Measurements from ENCODE around the gene TNFRSF6B.

The TNFRSF6B gene

DNA sequence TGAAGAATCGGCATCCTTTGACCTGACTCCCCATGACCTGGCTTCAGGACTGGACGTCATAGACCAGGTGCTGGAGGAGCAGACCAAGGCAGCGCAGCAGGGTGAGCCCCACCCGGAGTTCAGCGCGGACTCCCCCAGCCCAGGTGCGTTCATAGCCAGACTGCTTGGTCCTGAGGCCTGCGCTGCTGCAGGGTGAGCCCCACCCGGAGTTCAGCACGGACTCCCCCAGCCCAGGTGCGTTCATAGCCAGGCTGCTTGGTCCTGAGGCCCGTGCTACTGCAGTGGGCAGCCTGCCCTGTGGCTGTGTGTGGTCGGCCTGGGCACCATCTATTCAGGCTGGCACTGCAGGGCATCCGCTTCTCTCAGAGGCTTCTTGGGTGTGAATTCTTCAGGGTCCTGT, 22.5 kb upstream of the TNFRSF6B start (continued):
- TF ChIP-seq, protein P1, sequence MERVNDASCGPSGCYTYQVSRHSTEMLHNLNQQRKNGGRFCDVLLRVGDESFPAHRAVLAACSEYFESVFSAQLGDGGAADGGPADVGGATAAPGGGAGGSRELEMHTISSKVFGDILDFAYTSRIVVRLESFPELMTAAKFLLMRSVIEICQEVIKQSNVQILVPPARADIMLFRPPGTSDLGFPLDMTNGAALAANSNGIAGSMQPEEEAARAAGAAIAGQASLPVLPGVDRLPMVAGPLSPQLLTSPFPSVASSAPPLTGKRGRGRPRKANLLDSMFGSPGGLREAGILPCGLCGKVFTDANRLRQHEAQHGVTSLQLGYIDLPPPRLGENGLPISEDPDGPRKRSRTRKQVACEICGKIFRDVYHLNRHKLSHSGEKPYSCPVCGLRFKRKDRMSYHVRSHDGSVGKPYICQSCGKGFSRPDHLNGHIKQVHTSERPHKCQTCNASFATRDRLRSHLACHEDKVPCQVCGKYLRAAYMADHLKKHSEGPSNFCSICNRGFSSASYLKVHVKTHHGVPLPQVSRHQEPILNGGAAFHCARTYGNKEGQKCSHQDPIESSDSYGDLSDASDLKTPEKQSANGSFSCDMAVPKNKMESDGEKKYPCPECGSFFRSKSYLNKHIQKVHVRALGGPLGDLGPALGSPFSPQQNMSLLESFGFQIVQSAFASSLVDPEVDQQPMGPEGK (CRISPR knock-in tag; IDR thresholded peaks at IDR 0.05; ENCODE audit: borderline replicate concordance): no peak
- TF ChIP-seq SNAI2 (CRISPR knock-in tag; IDR thresholded peaks at IDR 0.05): no peak

DNA sequence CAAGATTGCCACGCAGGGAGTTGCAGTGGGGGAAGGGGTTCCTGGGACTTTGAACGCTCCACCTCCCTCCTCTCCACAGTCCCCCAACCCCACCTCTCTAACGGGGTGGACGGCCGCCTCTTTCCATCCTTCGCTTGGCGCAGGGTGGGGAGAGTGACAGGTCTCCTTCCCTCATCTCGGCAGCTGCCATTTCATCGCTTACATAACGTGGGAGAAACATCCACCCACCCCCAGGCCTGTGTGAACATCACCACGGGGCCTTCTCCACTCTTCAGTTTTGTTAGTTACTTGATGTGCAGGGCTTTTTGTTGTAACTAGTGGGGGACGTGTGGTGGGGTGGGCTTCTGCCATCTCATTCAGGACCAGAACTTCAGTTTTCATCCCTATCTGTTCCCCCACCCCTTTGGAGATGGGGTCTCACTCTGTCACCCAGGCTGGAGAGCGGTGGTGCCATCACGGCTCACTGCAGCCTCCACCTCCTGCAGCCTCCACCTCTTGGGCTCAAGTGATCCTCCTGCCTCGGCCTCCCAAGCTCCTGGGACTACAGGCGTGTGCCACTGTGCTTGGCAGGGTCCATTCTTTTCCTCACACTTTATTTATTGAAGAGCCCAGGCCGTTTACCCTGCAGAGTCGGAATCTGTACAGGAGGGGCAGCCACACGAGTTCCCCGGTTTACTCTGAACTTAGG, 20.6 kb upstream of the TNFRSF6B start:
- no peak for ATAC-seq
- TF ChIP-seq GLIS3 (CRISPR knock-in tag; IDR thresholded peaks at IDR 0.05) (no peak), PPARA (CRISPR knock-in tag; IDR thresholded peaks at IDR 0.05; ENCODE audit: borderline replicate concordance) (no peak), ZC3H10 (CRISPR knock-in tag; IDR thresholded peaks at IDR 0.05) (no peak), SNAI2 (CRISPR knock-in tag; IDR thresholded peaks at IDR 0.05) (no peak), BACH2 (CRISPR knock-in tag; IDR thresholded peaks at IDR 0.05; ENCODE audit: borderline replicate concordance) (no peak), CSDC2 (CRISPR knock-in tag; IDR thresholded peaks at IDR 0.05) (no peak), ZNF8 (CRISPR knock-in tag; IDR thresholded peaks at IDR 0.05) (no peak), OSR1 (CRISPR knock-in tag; IDR thresholded peaks at IDR 0.05) (no peak), ZNF70 (CRISPR knock-in tag; IDR thresholded peaks at IDR 0.05) (no peak), ARNTL (CRISPR knock-in tag; IDR thresholded peaks at IDR 0.05; ENCODE audit: borderline replicate concordance, low read depth) (no peak), TOX (CRISPR knock-in tag; IDR thresholded peaks at IDR 0.05; ENCODE audit: borderline replicate concordance) (no peak), TCF4 (CRISPR knock-in tag; IDR thresholded peaks at IDR 0.05; ENCODE audit: borderline replicate concordance) (no peak), ISL1 (CRISPR knock-in tag; IDR thresholded peaks at IDR 0.05) (no peak), ZFP3 (CRISPR knock-in tag; IDR thresholded peaks at IDR 0.05) (no peak), RARB (CRISPR knock-in tag; IDR thresholded peaks at IDR 0.05) (no peak), ZNF565 (CRISPR knock-in tag; conservative IDR thresholded peaks at IDR 0.05; ENCODE audit: low read depth) (no peak)
- TF ChIP-seq, protein P2, sequence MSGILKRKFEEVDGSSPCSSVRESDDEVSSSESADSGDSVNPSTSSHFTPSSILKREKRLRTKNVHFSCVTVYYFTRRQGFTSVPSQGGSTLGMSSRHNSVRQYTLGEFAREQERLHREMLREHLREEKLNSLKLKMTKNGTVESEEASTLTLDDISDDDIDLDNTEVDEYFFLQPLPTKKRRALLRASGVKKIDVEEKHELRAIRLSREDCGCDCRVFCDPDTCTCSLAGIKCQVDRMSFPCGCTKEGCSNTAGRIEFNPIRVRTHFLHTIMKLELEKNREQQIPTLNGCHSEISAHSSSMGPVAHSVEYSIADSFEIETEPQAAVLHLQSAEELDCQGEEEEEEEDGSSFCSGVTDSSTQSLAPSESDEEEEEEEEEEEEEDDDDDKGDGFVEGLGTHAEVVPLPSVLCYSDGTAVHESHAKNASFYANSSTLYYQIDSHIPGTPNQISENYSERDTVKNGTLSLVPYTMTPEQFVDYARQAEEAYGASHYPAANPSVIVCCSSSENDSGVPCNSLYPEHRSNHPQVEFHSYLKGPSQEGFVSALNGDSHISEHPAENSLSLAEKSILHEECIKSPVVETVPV (CRISPR knock-in tag; IDR thresholded peaks at IDR 0.05): no peak
- TF ChIP-seq, protein P3, sequence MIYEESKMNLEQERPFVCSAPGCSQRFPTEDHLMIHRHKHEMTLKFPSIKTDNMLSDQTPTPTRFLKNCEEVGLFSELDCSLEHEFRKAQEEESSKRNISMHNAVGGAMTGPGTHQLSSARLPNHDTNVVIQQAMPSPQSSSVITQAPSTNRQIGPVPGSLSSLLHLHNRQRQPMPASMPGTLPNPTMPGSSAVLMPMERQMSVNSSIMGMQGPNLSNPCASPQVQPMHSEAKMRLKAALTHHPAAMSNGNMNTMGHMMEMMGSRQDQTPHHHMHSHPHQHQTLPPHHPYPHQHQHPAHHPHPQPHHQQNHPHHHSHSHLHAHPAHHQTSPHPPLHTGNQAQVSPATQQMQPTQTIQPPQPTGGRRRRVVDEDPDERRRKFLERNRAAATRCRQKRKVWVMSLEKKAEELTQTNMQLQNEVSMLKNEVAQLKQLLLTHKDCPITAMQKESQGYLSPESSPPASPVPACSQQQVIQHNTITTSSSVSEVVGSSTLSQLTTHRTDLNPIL (CRISPR knock-in tag; IDR thresholded peaks at IDR 0.05; ENCODE audit: low read depth): no peak
- TF ChIP-seq, protein P4, sequence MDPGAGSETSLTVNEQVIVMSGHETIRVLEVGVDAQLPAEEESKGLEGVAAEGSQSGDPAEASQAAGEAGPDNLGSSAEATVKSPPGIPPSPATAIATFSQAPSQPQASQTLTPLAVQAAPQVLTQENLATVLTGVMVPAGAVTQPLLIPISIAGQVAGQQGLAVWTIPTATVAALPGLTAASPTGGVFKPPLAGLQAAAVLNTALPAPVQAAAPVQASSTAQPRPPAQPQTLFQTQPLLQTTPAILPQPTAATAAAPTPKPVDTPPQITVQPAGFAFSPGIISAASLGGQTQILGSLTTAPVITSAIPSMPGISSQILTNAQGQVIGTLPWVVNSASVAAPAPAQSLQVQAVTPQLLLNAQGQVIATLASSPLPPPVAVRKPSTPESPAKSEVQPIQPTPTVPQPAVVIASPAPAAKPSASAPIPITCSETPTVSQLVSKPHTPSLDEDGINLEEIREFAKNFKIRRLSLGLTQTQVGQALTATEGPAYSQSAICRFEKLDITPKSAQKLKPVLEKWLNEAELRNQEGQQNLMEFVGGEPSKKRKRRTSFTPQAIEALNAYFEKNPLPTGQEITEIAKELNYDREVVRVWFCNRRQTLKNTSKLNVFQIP (CRISPR knock-in tag; IDR thresholded peaks at IDR 0.05; ENCODE audit: borderline replicate concordance, low read depth): no peak
- TF ChIP-seq, protein P5, sequence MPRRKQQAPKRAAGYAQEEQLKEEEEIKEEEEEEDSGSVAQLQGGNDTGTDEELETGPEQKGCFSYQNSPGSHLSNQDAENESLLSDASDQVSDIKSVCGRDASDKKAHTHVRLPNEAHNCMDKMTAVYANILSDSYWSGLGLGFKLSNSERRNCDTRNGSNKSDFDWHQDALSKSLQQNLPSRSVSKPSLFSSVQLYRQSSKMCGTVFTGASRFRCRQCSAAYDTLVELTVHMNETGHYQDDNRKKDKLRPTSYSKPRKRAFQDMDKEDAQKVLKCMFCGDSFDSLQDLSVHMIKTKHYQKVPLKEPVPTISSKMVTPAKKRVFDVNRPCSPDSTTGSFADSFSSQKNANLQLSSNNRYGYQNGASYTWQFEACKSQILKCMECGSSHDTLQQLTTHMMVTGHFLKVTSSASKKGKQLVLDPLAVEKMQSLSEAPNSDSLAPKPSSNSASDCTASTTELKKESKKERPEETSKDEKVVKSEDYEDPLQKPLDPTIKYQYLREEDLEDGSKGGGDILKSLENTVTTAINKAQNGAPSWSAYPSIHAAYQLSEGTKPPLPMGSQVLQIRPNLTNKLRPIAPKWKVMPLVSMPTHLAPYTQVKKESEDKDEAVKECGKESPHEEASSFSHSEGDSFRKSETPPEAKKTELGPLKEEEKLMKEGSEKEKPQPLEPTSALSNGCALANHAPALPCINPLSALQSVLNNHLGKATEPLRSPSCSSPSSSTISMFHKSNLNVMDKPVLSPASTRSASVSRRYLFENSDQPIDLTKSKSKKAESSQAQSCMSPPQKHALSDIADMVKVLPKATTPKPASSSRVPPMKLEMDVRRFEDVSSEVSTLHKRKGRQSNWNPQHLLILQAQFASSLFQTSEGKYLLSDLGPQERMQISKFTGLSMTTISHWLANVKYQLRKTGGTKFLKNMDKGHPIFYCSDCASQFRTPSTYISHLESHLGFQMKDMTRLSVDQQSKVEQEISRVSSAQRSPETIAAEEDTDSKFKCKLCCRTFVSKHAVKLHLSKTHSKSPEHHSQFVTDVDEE (CRISPR knock-in tag; IDR thresholded peaks at IDR 0.05): no peak

DNA sequence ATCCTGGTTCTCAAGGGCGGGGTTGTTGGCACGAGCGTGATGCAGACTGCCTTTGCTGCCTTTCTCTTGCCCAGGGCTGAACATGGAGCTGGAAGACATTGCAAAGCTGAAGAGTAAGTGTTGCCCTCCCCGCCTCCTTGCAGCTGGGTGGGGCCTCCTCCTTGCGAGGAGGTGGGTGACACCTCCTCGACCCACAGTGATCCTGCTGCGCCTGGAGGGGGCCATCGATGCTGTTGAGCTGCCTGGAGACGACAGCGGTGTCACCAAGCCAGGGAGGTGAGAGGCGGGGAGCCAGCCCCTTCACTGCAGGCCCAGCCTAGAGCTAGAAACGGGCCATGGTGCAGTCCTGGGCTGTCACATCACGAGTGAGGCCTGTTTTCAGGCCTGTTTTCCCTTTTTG, 18.4 kb upstream of the TNFRSF6B start:
- no peak for ATAC-seq
- no peak for TF ChIP-seq ZNF565 (CRISPR knock-in tag; conservative IDR thresholded peaks at IDR 0.05; ENCODE audit: low read depth)
- no peak for TF ChIP-seq RARB (CRISPR knock-in tag; IDR thresholded peaks at IDR 0.05)
- TF ChIP-seq ZC3H10 (CRISPR knock-in tag; IDR thresholded peaks at IDR 0.05): no peak
- TF ChIP-seq, protein P1 (CRISPR knock-in tag; IDR thresholded peaks at IDR 0.05; ENCODE audit: borderline replicate concordance): no peak
- no peak for TF ChIP-seq GLIS3 (CRISPR knock-in tag; IDR thresholded peaks at IDR 0.05)
- TF ChIP-seq, protein P4 (CRISPR knock-in tag; IDR thresholded peaks at IDR 0.05; ENCODE audit: borderline replicate concordance, low read depth): no peak
- TF ChIP-seq ISL1 (CRISPR knock-in tag; IDR thresholded peaks at IDR 0.05): no peak
- TF ChIP-seq, protein P5 (CRISPR knock-in tag; IDR thresholded peaks at IDR 0.05): no peak

Measured in SK-N-SH treated with all-trans-retinoic acid at 6 μM for 48 hours (cell line).